Pons (tissue), 1 donor: Measurements from ENCODE around the gene SLC7A7.
"Not testable (repeated sequence)": the region's sequence is repeated elsewhere in the genome, so short reads cannot be mapped to it uniquely, and the experiment has no call there.

ENCODE experiments used
- DNase-seq: peaks from one replicate; pipeline ENCODE4 v3.0.0-alpha.2; 2016; ENCODE audit warnings: low spot score

Gene SLC7A7

DNA sequence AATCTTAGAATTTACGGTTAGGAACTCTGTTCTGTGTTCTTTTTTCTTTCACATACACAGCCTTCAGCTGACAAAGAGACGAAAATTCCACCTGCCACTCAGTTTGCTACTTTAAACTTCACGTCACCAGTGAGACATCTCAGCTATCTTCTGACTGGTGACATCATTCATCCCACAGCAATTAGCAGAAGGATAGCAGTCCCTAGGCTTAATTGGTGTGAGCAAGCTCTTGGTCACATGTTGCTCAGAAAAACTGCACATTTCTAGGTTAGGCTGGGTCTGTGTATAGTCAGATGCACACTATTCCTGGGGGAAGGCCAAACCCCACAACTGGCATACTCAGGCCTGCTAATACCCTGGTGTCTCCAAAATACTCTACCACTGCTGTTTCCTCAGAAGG is 23.9 kb downstream of the SLC7A7 start:
- DNase-seq, result no peak

DNA sequence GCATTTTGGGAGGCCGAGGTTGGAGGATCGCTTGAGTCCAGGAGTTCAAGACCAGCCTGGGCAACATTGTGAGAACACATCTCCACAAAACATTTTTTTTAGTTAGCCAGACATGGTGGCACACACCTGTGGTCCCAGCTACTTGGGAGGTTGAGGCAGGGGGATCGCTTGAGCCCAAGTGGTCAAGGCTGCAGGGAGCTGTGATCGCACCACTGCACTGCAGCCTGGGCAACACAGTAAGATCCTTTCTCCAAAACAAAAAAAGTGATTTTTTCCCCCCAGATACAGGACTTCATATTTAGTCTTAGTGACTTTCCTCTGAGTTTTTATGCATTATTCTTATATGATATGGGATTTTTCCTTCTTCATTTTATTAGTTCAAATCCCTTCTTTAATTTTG is 28.6 kb downstream of the SLC7A7 start:
- no peak for DNase-seq

DNA sequence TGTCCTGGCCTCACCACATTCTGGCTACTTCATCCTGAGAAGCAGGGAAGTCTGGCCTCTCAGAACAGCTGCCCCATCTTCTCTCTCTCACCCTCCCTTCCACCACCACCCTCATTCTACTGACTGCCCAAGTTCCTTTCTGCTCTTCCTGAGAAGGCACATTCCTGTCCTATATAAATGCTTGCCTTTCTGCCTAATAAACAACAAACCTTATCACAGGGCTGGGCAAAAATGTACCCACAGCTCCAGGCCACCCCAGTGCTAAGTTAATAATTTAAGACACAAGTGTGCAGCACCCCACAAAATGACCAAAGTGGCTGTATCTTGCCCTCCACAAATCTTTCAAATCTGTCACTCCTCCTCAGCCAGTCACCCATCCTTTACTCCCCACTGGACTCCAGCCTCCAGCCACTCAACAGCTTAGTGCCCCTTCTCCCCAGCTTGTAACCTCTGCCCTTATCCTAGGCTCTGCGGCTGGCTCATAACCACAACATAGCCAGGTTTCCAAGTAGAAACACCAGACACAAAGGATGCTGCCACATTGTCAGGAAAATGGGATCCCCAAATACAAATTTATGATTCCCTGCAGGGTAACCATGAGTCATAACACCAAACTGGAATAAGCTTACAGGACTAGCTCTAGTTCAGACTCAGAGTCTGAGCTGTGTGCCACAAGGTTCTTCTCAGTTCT is 33.8 kb downstream of the SLC7A7 start:
- DNase-seq, result no peak

DNA sequence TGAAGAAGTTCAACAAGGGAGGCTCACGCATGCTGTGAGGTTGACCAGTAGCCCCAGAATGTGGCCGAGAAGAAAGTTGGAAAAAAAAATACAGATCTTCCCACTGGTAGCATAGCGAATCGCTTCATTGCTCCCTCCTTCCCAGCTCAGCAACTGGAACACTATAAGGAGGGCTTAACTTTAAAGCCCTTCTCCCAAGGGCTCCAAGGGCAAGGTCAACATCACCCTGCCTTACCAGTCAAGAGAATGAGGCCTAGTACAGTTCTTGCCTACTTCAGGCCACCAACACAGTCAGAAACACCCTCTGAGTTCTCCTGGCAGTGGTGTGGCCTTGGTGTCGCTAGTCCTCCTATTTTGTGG is 34.3 kb downstream of the SLC7A7 start:
- no peak for DNase-seq

DNA sequence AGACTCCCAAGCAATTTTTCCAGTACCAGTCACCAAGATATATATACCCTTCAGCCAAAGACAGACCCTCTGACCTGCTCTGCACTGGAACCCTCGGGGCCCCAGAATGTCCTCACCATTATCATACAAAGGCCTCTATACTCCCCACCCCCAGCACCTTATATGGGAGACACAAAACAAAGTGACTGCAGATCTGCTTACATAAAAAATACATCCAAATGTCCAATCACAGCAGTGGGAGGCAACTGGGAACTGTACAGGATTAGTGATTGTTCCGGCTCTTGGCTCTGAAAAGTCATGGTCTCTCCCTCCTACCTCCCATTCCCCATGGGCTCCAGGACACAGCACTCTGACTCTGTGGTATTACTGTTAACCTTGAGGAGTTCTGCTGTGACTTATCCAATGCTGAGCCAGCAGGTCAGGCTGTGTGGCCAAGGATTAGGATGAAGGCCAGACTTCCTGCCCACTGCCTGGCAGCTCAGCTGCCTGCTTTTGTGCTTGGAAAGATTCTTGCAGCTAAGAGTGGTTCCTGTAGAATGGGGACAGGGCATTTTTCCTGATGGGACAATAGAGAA is 35.0 kb downstream of the SLC7A7 start:
- DNase-seq, result no peak

DNA sequence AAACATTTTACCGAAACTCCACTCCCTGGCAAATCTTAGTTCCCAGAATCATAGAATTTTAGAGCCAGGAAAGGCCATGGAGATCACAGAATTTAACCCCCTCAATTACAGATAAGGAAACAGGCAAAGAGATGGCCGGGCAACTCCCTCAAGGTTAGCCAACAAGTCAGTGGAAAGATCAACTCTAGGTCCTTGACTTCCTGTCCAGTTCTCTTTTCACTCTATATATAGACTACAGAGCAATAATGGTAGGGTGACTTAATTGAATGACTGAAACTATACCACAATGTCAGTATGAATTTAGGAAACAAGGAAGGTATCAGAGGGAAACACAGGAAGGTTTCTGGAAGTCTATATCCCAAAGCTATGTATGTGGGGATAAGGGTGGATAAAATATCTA is 37.2 kb downstream of the SLC7A7 start:
- no peak for DNase-seq

DNA sequence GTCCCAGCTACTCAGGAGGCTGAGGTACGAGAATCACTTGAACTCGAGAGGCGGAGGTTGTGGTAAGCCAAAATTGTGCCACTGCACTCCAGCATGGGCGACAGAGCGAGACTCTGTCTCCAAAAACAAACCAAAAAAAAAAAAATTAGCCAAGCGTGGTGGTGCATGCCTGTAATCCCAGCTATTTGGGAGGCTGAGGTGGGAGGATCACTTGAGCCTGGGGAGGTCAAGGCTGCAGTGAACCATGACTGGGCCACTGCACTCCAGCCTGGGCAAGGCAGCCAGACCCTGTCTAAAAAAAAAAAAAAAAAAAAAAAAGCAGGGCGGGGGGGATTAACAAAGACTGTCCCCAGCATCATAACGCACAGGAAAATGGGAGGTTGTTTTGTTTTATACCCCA is 38.4 kb downstream of the SLC7A7 start:
- DNase-seq, result not testable (repeated sequence)

DNA sequence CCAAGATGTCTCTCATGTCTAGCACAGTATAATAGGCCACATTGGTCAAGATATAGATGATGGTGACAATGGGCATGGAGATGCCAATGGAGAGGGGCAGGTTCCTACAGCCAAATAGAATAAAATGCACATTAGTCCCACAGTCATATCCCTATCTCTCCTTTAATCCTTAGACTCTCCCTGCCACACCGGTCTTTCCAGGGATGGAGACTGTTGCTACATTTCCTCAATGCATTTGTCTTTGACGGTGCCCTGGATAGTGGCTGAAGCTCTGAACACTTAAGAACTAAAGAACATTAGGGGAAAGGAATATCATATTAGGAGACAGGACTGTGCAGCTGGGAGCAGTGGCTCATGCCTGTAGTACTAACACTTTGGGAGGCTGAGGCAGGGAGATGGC is 39.0 kb downstream of the SLC7A7 start:
- no peak for DNase-seq

DNA sequence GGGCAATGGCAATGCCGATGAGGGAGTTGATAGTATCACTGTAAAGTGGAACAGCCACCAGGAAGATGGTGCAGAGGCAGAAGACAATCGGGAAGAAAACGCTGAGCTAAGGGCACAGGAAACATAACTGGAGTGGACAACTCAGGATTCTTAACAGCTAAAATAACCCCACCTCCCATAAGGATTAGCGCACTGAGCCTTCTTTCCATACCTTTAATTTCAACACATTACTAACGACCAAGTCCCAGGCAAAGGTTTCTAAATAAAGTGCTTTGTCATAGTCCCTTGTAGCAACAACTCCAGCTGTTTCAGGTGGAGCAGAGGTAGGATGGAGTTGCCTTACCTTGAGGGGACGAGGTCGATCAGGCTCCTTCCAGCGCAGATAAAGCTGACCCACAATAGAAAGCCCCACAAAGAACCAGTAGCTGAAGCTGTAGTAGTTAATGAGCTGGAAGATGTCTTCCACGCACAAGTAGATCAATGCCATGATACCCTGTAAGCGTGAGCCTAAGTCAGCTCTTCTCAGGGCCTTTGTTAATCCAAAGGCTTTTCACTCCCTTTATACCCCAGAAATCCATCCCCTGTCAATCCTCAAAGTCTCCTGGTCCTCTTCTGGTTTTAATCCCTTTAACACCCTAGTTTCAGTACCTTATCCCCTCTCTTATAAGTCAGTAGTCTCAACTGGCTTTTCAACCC is 41.1 kb downstream of the SLC7A7 start:
- DNase-seq, result no peak

DNA sequence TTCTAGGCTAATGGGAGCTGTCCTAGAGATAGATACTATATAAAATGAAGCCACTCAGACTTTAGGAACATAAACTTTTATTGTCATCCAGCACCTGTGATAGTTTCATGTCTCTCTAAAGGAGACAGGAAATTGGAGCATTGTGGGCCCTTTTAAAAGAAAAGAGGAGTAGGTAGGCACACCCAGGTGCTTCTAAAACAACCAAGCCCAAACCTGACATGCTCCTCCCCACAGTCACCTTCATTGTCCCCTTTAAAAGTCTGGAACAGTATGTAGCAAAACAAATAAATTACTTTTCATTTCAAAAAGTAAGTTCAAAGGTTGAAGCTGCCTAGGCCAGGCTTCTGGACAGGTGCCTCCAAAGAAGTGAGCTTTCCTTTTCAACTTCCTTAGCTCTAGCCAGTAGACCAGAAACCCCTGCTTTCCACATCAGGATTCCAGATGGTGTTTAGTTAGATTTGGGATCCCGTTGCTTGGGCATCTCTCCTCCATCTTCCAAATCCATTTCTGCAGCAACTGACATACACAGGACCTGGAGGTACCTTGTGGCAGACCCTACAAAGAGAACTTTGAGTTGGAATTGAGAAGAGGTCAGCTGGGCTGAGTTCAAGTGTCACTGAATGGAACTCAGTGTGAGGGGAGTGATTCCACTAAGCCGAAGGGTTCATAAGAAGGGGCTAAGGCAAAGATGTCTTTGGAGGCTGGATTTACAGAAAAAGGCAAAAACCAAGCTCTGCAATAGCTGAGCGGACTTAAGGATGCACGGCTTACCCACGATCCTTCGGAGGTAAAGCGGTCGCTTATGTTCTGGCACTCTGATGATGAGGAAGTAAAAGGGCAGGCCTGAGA is 41.8 kb downstream of the SLC7A7 start:
- DNase-seq, result no peak

DNA sequence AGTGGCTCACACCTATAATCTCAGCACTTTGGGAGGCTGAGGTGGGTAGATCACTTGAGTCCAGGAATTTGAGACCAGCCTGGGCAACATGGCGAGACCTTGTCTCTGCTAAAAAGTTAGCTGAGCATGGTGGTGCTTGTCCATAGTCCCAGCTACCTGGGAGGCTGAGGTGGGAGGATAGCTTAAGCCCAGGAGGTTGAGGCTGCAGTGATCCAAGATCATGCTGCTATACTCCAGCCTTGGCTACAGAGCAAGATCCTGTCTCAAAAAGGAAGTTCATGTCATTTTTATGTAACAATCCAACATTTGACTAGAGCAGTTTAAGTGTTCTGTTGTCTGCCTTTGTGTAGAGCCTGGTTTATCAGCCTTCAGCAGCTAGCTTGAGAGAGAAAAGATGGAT is 42.5 kb downstream of the SLC7A7 start:
- no peak for DNase-seq

DNA sequence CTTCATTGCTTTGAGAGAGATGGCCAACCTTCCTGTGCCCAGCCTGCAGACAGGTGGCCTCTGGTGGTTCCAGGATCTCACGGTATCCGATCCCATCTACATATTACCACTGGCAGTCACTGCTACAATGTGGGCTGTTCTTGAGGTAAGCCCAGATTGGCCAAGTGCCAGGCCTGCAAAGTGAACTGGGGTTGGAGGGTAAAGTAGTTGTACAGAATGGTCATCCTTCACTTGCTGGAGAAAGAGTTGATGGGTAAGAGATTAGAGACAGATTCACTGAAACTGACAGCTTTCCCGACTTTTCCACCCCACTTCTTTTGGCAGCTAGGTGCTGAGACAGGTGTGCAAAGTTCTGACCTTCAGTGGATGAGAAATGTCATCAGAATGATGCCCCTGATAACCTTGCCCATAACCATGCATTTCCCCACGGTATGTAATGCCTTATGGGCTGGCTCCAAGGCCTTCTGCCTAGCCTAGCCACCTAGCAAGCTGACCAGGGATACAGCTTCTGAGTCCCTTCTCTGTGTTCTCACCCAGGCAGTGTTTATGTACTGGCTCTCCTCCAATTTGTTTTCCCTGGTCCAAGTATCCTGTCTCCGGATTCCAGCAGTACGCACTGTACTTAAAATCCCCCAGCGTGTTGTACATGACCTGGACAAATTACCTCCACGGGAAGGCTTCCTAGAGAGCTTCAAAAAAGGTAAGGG is 44.6 kb downstream of the SLC7A7 start:
- no peak for DNase-seq

DNA sequence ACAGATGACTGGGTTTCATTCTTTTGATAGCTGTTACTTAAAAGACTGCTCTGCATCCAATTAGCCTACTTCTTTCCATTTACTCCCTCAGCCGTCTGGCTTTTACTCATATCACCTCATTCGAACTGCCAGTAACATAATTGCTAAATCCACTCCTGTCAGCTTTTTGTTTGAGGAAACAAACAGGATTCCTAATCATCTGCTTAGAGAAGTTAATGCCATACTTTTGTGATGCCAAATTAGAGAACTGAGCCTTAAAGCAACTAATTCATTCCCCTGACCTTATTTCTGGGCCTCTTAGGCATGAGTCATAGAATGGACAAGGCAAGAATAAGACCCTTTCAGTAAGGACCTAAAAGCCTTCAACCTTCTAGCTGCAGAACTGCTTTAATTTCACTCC is 45.9 kb downstream of the SLC7A7 start:
- DNase-seq, result peak; percentile 28

DNA sequence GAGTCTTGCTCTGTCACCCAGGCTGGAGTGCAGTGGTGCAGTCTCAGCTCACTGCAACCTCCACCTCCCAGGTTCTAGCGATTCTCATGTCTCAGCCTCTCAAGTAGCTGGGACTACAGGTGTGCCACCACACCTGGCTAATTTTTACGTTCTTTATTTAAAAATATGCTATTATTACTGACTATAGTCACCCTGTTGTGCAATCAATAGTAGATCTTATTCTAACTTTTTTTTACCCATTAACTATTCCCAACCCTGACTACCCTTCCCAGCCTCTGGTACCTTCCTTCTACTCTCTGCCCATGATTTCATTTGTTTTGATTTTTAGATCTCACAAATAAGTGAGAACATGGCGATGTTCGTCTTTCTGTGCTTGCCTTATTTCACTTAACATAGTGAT is 46.3 kb downstream of the SLC7A7 start:
- no peak for DNase-seq

DNA sequence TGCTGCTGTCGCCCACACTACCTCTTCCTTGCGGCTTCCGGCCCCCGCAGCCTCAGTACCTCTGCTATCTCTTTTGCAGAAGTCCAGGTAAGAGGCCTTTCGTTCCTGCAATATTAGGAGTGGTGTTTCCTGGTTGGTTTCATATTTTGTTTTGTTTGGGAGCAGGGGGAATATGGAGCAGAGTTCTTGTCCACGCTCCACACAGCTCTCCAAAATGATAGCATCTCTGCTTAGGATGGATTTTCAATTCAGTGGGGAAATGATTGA is 48.0 kb downstream of the SLC7A7 start:
- no peak for DNase-seq

DNA sequence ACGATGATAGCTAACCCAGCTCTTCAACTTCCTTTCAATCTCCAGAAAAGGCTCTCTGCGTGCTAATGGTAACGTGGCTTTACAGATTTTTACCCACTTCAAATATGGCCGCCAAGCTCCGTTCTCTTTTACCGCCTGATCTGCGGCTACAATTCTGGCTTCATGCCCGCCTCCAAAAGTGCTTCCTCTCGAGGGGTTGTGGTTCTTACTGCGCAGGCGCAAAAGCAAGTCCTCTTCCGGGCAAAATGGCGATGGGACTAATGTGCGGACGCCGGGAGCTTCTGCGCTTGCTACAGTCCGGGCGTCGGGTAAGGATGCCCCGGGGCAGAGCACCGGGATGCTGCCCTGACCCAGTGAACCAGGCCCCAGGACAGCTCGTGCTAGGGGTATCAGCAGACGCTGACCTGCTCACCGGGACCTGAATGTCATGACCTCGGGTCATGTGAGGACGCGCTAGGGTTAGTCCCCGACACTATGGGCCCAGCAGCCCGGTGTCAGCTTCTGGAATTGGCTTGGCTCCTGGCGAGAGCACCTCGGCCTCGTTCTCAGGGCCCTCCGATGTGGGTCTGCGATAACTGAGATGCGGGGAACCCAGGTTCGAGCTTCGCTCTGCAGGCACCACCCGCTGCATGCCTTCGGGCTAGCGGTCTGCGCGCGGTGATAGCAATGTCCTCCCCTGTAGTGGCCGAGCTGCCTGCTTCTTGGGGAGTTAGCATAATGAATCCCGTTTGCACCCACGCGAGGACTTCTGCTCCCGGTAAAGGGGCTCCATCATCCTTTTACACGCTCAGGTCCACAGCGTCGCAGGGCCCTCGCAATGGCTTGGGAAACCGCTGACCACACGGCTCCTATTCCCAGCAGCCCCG is 48.5 kb downstream of the SLC7A7 start, which contains the start of gene OXA1L:
TSS of gene OXA1L (plus strand) at position 232 of the 866 bp plus-strand sequence. CDS start at position 246, 14 bp downstream.
- DNase-seq, result peak; percentile 98

DNA sequence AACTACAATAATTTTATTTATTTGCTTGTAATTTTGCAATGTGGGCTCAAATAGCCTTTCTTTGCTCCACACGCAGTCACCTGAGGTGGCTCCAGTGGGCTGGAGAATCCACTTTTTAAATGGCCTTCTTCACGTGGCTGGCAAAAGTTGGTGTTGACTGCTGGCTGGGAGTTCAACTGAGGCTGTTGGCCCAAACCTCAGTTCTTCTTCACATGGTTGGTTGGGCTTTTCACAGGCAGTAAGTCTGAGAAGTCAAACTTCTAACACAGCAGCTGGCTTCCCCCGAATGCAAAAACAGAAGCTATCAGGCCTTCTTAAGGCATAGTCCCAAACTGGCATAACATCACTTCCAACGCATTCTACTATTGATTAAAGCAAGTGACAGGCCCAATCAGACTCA is 50.9 kb downstream of the SLC7A7 start:
- DNase-seq, result no peak

DNA sequence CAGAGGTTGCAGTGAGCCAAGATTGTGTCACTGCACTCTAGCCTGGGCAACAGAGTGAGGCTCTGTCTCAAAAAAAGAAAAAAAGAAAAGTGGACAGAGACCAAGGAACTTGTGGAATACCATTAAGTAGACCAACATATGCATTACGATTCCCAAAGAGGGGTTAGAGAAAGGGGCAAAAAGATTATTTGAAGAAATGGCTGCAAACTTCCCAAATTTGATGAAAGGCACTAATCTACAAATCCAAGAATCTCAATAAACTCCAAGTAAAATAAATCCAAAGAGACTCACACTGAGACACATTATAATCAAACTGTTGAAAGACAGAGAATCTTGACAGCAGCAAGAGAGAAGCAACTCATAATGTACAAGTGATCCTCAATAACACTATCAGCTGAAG is 53.5 kb downstream of the SLC7A7 start:
- DNase-seq, result no peak

DNA sequence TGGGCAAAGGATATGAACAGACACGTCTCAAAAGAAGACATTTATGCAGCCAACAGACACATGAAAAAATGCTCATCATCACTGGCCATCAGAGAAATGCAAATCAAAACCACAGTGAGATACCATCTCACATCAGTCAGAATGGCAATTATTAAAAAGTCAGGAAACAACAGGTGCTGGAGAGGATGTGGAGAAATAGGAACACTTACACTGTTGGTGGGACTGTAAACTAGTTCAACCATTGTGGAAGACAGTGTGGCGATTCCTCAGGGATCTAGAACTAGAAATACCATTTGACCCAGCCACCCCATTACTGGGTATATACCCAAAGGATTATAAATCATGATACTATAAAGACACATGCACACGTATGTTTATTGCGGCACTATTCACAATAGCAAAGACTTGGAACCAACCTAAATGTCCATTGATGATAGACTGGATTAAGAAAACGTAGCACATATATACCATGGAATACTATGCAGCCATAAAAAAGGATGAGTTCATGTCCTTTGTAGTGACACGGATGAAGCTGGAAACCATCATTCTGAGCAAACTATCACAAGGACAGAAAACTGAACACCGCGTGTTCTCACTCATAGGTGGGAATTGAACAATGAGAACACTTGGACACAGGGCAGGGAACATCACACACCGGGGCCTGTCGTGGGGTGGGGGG is 57.1 kb downstream of the SLC7A7 start:
- DNase-seq, result not testable (repeated sequence)

DNA sequence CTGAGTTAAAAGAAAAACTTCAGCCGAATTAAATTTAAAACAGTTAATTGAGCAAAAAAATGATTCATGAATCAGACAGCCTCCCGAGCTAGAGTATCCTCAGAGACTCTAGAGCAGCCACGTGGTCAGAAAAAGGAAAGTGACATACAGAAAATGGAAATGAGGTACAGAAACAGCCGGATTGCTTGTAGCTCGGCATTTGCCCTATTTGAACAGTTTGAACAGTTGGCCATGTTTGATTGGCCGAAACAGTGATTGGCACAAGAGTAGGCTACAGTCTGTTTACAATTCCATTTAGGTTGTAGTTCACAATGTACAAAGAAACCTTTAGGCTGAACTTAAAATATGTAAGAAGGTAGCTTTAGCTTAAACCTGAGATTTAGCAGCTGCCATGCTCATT is 61.6 kb downstream of the SLC7A7 start:
- DNase-seq, result peak; percentile 27

DNA sequence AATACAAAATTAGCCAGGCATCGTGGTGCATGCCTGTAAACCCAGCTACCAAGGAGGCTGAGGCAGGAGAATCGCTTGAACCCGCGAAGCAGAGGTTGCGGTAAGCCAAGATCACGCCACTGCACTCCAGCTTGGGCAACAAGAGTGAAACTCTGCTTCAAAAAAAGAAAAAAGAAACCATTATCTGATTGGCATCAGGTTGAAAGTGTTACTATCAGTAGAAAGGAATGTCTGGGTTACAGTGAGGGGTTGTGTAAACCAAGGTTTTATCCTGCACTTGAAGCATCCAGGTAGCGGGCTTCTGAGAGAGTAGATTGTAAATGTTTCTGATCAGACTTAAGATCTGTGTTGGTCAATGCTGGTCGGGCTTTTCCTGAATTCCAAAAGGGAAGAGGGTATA is 62.8 kb downstream of the SLC7A7 start:
- no peak for DNase-seq
